MM.1S (cell line): ENCODE measurements around the gene OR2G6.
"Not testable (repeated sequence)": the region's sequence is repeated elsewhere in the genome, so short reads cannot be mapped to it uniquely, and the experiment has no call there.

Experiments used
- EZH2 ChIP-seq: fragments of 300-600 bp; sonication (generic); optimal IDR thresholded peaks from 2 replicates; pipeline ENCODE3; 2017; ENCODE audit warnings: low read depth, mild to moderate bottlenecking, antibody characterized with exemption, low read length, mixed read lengths
- EZH2phosphoT487 ChIP-seq: fragments of 300-600 bp; sonication (generic); IDR thresholded peaks from 2 replicates; pipeline ENCODE4 v1.6.1; 2018; ENCODE audit warnings: antibody characterized with exemption, low read length
- TF ChIP-seq, protein P1 (sequence below): fragments of 300-600 bp; sonication (generic); IDR thresholded peaks from 2 replicates; pipeline ENCODE4 v1.5.1; 2016; ENCODE audit warnings: antibody characterized with exemption, low read length, mixed read lengths

GRCh38 chr1:248481686-248482579, 25.9 kb upstream of the OR2G6 start:
- TF ChIP-seq, protein P1, sequence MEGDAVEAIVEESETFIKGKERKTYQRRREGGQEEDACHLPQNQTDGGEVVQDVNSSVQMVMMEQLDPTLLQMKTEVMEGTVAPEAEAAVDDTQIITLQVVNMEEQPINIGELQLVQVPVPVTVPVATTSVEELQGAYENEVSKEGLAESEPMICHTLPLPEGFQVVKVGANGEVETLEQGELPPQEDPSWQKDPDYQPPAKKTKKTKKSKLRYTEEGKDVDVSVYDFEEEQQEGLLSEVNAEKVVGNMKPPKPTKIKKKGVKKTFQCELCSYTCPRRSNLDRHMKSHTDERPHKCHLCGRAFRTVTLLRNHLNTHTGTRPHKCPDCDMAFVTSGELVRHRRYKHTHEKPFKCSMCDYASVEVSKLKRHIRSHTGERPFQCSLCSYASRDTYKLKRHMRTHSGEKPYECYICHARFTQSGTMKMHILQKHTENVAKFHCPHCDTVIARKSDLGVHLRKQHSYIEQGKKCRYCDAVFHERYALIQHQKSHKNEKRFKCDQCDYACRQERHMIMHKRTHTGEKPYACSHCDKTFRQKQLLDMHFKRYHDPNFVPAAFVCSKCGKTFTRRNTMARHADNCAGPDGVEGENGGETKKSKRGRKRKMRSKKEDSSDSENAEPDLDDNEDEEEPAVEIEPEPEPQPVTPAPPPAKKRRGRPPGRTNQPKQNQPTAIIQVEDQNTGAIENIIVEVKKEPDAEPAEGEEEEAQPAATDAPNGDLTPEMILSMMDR = not testable (repeated sequence)
- TF ChIP-seq EZH2, EZH2phosphoT487: not testable (repeated sequence)
